ENCODE data around the gene UTP11.

The UTP11 gene

GRCh38 chr1:38046333-38046883 is 33.9 kb downstream of the UTP11 start, which contains the start of gene POU3F1:
Gene POU3F1 (minus strand): TSS chr1:38046793. CDS start chr1:38046743, 50 bp downstream.
- DNase-seq (ENCODE audit: low spot score) = no peak

GRCh38 chr1:38046884-38047602 is 34.5 kb downstream of the UTP11 start:
- DNase-seq (ENCODE audit: low spot score) = peak; percentile 96

- DNase-seq (ENCODE audit: low spot score) = peak; percentile 69
These were observed 35.1 kb downstream of the UTP11 start for GRCh38 chr1:38047603-38048141.

DNA sequence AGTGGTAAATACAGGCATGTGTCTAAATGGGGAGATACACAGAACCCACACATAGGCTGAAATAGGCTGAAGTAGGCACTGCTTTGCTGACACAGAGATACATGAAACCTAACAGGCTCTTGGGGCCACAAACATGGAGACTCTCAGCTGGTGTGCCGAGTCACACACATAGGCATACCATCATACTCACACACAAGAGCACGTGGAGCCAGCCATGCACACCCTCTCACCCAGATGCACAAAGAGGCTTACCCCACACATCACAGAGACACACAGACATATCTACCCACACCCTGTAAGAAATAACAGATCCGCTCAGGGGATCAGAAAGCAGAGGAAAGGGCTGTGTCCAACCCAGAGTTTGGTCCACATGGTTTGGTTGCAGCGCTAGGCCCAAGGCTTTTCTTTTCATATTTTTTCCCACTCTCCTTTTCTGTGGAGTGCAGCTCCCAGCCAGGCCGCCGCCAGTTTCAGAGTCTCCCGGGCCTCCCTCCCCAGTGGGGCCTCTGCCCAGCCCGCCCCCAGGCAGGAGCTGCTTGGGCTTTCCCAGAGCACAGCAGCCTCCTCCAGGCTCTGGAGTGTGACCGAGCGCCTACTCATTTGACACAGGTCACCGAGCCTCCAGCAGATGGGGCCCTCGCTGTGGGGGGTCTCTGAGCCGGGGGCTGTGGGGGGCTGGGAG is 38.0 kb downstream of the UTP11 start:
- no peak for DNase-seq (ENCODE audit: low spot score)

- no peak for DNase-seq (ENCODE audit: low spot score)
These were observed 38.6 kb downstream of the UTP11 start for GRCh38 chr1:38051079-38051543.

DNA sequence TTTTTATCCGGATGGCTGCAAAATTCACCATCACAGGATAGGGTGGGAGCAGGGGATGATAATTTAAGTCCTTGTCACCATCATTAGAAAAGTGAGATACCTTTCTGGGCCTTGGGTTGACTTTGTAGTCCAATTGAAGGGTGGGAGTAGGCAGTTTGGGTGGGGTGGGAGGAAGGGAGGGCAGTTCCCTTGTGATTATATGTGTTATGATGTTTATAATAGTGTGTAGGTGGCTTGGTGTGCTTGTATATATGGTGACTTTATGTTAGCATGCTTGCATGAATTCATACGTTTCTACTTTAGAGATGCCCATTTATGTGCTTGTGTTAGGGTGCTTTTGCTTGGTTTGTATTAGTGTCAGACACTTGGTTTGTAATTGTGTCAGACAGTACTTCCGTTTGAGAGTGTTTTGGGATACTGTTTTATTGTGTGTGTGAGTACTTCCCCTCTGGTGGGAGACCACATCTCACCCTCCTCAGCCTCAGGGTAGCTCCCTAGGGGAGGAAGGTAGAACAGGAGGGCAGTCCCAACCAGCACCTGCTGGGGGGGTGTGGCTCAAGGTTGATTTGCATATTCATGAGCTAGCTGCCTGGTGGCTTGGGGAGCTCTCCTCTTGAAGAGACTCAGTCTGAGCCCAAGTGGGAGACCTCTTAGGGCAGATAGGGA is 40.3 kb downstream of the UTP11 start:
- no peak for DNase-seq (ENCODE audit: low spot score)

DNA sequence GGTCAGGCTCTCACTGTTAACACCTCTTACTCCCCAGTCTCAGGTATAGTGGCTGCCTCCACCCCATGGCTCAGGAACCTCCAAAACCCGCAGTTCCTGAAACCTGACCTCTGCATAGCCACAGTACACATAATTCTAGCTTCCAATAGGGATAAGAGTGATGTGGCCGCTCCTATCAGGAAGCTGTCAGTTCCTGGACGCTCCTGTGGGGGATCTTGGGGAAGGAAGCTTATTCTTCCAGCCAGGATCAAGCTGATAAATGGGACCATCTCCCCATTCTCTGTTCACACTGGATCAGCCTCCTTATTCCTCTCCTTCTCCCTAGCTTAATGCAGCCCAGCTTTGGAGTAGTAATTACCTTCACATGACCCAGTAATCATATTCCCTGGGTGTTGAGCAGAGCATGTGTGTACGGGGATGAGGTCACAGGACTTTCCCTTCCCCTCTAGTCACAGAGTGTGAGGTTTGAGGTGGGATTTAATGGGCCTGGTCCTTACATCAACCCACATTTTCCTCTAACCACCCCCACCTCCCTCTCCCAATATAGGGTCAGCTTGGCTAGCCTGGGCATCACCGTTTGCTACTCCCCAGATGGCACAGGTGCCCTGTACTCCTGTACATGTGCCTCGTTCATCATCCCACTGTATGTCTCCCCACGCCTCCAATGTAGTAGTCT is 41.0 kb downstream of the UTP11 start:
- no peak for DNase-seq (ENCODE audit: low spot score)

DNA sequence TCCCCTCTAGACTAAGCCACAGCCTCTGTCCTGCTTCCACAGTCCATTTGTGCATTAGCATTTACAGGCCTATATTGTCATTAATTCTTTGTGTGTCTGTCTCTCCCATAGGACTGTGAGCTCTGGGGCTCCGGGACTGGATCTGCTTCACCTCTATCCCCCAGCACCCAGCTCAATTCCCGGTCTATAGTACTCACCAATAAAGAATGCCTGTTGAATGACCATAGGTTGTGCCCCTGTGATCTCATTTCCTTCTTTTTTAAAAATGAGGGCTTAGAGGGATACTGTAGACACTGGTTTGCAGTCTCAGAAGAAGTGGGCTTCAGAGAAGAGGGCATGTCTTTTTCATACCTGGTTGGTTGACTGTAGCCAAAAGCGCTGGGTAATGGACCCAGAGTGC is 42.9 kb downstream of the UTP11 start:
- DNase-seq (ENCODE audit: low spot score) = no peak

DNA sequence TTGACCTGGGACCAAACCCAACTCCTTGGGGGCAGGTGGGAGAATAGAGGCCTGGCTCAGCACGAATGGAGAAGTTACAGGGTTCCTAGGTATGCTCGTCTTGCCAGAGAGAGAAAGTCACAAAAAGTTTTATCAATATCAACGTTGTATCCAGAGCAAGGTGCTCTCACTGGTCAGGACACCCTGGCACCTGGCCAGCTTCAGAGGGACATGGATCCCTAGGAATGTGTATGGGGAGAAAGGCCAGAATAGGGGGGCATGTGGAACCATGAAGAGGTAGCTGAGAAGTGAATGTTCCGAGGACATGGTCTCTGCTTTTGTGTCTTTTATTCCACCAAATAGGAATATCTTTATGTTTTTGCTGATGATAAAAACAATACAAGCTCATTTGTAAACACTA is 43.4 kb downstream of the UTP11 start:
- DNase-seq (ENCODE audit: low spot score) = no peak

DNA sequence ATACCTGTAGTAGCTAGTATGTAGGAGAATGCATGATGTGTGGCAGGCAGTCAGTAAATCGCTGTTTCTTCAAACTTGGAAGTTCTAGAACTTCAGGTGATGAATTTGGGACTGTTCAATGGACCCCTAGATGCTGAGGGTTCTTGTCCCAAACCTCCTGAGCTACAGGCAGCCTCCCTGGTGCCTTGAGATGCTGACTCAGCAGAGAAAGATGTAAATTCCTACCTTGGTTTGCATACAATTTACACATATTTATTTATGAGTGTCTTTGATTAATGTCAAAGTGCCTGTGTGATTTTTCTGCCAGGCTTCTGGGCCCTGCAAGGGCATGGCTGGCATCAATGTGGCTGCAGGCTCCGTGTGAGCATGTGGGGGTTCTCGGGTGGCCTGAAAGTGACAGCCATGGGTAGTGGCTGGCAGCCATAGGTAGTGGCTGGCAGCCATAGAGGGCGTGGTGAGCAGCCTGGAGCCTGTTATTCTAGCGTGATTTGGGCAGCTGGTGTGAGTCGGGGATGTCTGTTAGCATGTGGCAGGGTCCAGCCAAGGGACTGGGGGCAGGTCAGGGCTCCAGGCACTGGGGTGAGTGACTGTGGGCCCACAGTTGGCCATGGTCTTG is 47.2 kb downstream of the UTP11 start:
- no peak for DNase-seq (ENCODE audit: low spot score)

DNA sequence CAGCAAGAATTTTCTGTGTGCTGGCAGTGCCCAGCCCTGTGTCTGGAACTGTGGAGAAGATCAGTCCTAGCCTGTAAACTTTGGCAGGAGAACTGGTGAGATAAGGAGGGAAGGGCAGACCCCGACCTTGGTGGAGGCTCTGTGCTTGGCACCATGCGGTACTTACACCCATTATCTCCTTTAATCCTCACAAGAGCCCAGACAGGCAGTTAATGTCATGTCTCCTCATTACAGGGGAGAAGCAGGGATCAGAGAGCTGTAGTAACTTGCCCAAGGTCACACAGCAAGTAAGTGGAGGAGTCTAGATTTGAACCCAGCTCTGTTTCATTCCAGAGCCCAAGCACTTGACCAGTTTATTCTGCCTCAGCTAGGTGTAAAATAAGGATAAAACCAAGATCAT is 48.0 kb downstream of the UTP11 start:
- no peak for DNase-seq (ENCODE audit: low spot score)

GRCh38 chr1:38061290-38061689 is 48.8 kb downstream of the UTP11 start:
- DNase-seq (ENCODE audit: low spot score) = no peak

- DNase-seq (ENCODE audit: low spot score) = no peak
These were observed 49.4 kb downstream of the UTP11 start for GRCh38 chr1:38061883-38062328.

GRCh38 chr1:38062361-38063288 is 50.1 kb downstream of the UTP11 start:
- no peak for DNase-seq (ENCODE audit: low spot score)

DNA sequence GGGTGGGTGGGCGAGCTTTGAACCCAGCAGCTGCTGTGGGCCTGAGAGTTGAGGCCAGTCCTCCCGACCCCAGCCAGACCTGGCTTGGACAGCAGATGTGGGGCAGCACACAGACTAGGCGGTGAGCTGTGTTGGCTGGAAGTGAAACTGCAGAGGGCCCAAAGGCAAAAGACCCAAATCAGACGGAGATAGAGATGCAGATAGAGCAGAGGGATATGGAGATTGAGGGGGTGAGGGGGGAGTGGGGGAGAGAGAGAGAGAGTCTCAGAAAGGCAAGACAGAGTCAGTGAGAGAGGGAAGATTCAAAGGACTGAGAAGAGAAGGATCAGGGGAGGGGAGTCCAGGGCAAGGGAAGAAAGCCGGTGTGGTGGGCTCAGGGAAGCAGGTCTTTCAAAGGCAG is 51.1 kb downstream of the UTP11 start:
- no peak for DNase-seq (ENCODE audit: low spot score)

DNA sequence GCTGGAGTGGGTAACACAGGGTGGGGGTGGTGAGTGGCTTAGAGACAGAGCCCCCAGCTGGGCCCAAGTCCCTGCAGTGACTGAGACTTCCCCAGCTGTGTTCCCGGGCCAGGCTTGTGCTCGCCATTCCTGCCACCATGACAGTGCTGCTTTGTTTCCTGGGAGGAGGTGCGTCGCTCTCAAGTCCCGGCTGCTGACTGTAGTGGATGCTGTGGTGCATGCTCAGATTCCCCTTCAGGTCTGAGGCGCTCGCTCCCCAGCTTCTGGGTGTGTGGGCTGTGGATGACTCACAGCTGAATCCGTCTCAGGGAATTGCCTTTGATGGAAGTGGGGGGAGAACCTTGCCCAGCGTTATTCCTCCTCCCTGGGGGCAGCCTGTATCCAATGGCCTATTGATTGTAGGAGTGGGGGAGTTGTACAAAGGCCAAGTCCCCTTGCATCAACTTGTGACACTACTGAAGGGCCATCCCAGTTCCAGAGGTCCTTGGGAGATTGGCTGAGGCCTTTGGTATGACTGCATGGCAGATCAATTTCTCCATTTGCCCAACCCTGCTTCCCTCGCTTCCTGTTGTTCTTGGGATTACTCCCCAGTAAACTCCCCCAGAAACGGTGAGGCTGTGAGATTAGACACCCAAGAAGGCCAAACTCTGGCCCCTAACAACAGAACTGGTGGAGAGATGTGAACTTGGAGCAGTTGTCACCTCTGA is 51.8 kb downstream of the UTP11 start:
- DNase-seq (ENCODE audit: low spot score) = peak; percentile 29

GRCh38 chr1:38068220-38068979 is 55.9 kb downstream of the UTP11 start:
- DNase-seq (ENCODE audit: low spot score) = no peak

GRCh38 chr1:38068980-38069340 is 56.4 kb downstream of the UTP11 start:
- DNase-seq (ENCODE audit: low spot score) = no peak
